MCF 10A (cell line): ENCODE measurements around the gene CDHR3. TPM values are rescaled to one million over a fixed set of nuclear protein-coding genes. Genes with fewer than 3 reads are reported as not detected.

Source experiments
- BruUV-seq: library from RNA; stranded (reverse); fragments of 400-500 nt; replicated peaks from 2 replicates; lab custom pipeline; 2021; lab: Mats Ljungman, UMichigan
- CTCF ChIA-PET: fragments of 300-600 bp; sonication (Branson Sonifier 250); formaldehyde crosslinking; extraction: SDS; loops from one replicate; lab custom pipeline; 2021; ENCODE audit warnings: antibody characterized with exemption, inconsistent platforms; lab: Yijun Ruan, JAX
- POLR2A ChIA-PET: fragments of 300-600, 350-650 bp; sonication (Branson Sonifier 250); formaldehyde crosslinking; extraction: SDS; loops from one replicate; lab custom pipeline; 2020; ENCODE audit warnings: antibody characterized with exemption, inconsistent platforms; lab: Yijun Ruan, JAX
- DNase-seq: peaks from one replicate; pipeline ENCODE4 v3.0.0-alpha.2; 2018; ENCODE audit not compliant: unreplicated experiment
- H3K27ac Mint-ChIP-seq: one replicate; pipeline ENCODE4 v1.8.0; 2022; ENCODE audit warnings: mild to moderate bottlenecking, low read depth, mixed read lengths; ENCODE audit not compliant: unreplicated experiment
- H3K27me3 Mint-ChIP-seq: one replicate; pipeline ENCODE4 v1.8.0; 2022; ENCODE audit warnings: mixed read lengths; ENCODE audit not compliant: insufficient read depth, unreplicated experiment
- H3K36me3 Mint-ChIP-seq: one replicate; pipeline ENCODE4 v1.8.0; 2022; ENCODE audit warnings: mild to moderate bottlenecking, moderate library complexity, mixed read lengths; ENCODE audit not compliant: insufficient read depth, unreplicated experiment
- H3K4me1 Mint-ChIP-seq: one replicate; pipeline ENCODE4 v1.8.0; 2022; ENCODE audit warnings: mixed read lengths; ENCODE audit not compliant: insufficient read depth, unreplicated experiment
- H3K4me3 Mint-ChIP-seq: one replicate; pipeline ENCODE4 v1.8.0; 2022; ENCODE audit warnings: mild to moderate bottlenecking, moderate library complexity, mixed read lengths; ENCODE audit not compliant: unreplicated experiment
- H3K9me3 Mint-ChIP-seq: one replicate; pipeline ENCODE4 v1.8.0; 2022; ENCODE audit warnings: mixed read lengths; ENCODE audit not compliant: unreplicated experiment
- intact Hi-C: fragments of 100-400 bp; cut with micrococcal nuclease; formaldehyde crosslinking; loops from 2 replicates; pipeline ENCODE4 v1.14.1; 2022
- total RNA-seq: library from RNA; stranded (reverse); gene quantifications from 2 replicates; pipeline ENCODE4 v1.2.3, GENCODE V29; 2022
- TF ChIP-seq, protein P1 (sequence below): fragments of 200-600 bp; IDR thresholded peaks from one replicate; pipeline ENCODE4 v1.8.0; 2022; ENCODE audit warnings: antibody characterized with exemption, mild to moderate bottlenecking; ENCODE audit not compliant: unreplicated experiment

CDHR3 gene
- total RNA-seq, 1 experiment from 2014 or later: 0.19 TPM

DNA sequence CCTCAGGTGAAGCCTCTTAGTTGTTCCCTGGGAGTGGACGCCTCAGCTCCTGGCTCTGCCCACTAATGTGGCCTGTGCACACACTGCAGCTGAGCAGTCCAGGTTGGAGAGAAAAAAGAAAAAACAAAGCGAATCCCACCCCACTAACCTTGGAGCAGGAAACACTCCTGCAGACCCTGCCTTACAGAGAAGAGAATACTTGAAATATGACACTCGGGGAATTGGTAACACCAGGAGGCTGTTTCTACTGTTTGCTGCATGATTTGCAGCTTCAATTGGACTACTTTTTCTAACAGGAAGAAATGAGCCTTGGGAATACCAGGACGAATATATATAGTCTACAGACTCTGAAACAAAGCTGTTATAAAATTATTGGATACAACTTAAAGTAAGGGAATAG, 22.2 kb downstream of the CDHR3 start:
- H3K36me3 Mint-ChIP-seq: no peaks in the 10 kb centered on the region
- BruUV-seq: no TSS peak
- peaks cover 79% of the 10 kb centered on the region for H3K27me3 Mint-ChIP-seq
- H3K9me3 Mint-ChIP-seq: no peaks in the 10 kb centered on the region
- ChIA-PET POLR2A (no interaction called here), CTCF (interaction anchor here (0.7 kb wide), 1 partner anchor 47 kb away, joined by 3 read pairs; no protein-coding TSS in a partner anchor)
- DNase-seq: no peak
- H3K27ac Mint-ChIP-seq: no peak overlapping the region
- intact Hi-C loops: no loop called here
- H3K4me1 Mint-ChIP-seq: no peaks in the 10 kb centered on the region
- no peak overlapping the region for H3K4me3 Mint-ChIP-seq
- TF ChIP-seq, protein P1, sequence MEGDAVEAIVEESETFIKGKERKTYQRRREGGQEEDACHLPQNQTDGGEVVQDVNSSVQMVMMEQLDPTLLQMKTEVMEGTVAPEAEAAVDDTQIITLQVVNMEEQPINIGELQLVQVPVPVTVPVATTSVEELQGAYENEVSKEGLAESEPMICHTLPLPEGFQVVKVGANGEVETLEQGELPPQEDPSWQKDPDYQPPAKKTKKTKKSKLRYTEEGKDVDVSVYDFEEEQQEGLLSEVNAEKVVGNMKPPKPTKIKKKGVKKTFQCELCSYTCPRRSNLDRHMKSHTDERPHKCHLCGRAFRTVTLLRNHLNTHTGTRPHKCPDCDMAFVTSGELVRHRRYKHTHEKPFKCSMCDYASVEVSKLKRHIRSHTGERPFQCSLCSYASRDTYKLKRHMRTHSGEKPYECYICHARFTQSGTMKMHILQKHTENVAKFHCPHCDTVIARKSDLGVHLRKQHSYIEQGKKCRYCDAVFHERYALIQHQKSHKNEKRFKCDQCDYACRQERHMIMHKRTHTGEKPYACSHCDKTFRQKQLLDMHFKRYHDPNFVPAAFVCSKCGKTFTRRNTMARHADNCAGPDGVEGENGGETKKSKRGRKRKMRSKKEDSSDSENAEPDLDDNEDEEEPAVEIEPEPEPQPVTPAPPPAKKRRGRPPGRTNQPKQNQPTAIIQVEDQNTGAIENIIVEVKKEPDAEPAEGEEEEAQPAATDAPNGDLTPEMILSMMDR: no peak

DNA sequence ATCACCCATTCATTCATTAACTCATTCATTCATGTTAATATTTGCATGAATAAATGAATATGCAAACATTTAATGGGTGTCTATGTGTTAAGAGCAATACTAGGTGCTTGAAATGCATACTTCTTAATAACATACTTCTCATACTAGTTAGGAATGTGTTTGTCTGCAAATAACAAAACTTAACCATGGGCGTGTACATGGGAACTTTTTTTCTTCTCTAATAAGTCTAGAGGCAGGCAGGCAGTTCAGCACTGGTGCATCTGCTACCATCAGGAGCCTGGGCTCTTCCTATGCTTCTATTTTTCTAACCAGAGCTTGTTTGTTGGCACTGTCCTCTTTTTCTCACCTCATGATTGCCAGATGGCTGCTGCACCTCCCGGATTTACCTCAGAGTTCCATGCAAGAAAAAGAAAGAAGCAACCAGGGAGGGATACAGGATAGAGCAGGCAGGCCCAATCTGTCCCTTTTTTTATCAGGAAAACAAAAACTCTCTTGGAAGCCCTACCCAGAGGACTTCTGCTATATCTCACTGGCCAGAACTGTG, 22.7 kb downstream of the CDHR3 start:
- POLR2A ChIA-PET: interaction anchor here (0.7 kb wide), 2 partner anchors 13 to 530 kb away, joined by 3 to 4 read pairs; no protein-coding TSS in a partner anchor
- DNase-seq: no peak

DNA sequence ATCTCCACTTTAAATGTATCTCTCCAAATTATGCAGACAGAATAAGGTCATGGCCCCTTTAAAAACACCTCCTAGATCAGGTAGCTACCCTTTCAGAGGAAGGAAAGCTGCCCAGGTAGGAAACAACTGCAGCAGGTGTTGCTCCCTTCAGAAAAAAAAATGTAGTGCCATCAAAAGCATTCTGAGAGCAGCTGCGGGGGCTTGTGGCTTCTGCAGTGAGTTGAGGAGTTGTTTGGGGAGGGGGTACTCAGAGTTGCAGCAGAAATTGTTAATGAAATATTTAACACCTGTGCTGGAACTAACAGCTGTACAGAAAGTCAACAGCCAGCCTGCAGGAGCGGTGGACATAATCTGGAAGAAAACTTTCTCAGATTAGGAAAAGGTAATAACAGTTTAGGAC, 24.0 kb downstream of the CDHR3 start:
- H3K36me3 Mint-ChIP-seq: no peaks in the 10 kb centered on the region
- no peaks in the 10 kb centered on the region for H3K9me3 Mint-ChIP-seq
- TF ChIP-seq, protein P1: no peak
- H3K4me1 Mint-ChIP-seq: no peaks in the 10 kb centered on the region
- intact Hi-C loops: no loop called here
- CTCF ChIA-PET: interaction anchor here (0.7 kb wide), 1 partner anchor 28 kb away, joined by 3 read pairs; no protein-coding TSS in a partner anchor
- DNase-seq: no peak
- H3K4me3 Mint-ChIP-seq: no peak overlapping the region
- POLR2A ChIA-PET: no interaction called here
- H3K27me3 Mint-ChIP-seq: peaks cover 71% of the 10 kb centered on the region
- no TSS peak for BruUV-seq
- H3K27ac Mint-ChIP-seq: no peak overlapping the region

More for the DNA sequence above, 22.7 kb downstream of the CDHR3 start:
- no peaks in the 10 kb centered on the region for H3K9me3 Mint-ChIP-seq
- H3K4me3 Mint-ChIP-seq: no peak overlapping the region
- no peaks in the 10 kb centered on the region for H3K36me3 Mint-ChIP-seq
- BruUV-seq: no TSS peak
- no peaks in the 10 kb centered on the region for H3K4me1 Mint-ChIP-seq
- peaks cover 82% of the 10 kb centered on the region for H3K27me3 Mint-ChIP-seq
- CTCF ChIA-PET: interaction anchor here (0.7 kb wide), 1 partner anchor 477 kb away, joined by 3 read pairs; no protein-coding TSS in a partner anchor
- TF ChIP-seq, protein P1: no peak
- intact Hi-C loops: no loop called here
- no peak overlapping the region for H3K27ac Mint-ChIP-seq

DNA sequence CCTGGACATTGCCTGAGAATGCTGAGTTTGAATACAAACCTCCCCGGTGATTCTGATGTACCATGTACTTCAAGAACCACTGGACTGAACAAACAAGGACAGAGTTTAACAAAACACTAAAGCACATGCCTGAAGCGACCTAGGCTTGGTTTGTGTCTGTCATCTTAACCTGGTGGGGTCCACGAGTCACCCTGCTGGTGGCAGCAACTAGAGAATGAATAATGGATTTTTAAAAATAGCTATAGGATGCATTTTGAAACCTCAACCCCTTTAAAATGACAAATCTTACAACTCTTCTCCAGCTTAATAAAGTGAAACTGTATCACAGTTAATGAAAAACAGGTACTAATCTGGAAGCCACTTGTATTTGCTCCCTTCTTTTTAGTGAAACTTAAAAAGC, 25.2 kb downstream of the CDHR3 start:
- TF ChIP-seq, protein P1: no peak
- intact Hi-C loops: no loop called here
- Mint-ChIP-seq H3K4me3 (no peak overlapping the region), H3K36me3 (no peaks in the 10 kb centered on the region), H3K9me3 (no peaks in the 10 kb centered on the region), H3K27me3 (peaks cover 60% of the 10 kb centered on the region), H3K27ac (no peak overlapping the region), H3K4me1 (no peaks in the 10 kb centered on the region)
- ChIA-PET POLR2A (no interaction called here), CTCF (interaction anchor here (0.6 to 1.6 kb wide), 5 partner anchors 9 to 54 kb away, joined by 3 to 7 read pairs (median 4); no protein-coding TSS in a partner anchor)
- BruUV-seq: no TSS peak
- DNase-seq: no peak
